ENCODE results near the gene C11orf98.
A peak's percentile ranks its signal among the peaks of the same experiment; 100 is the strongest.
"Not testable (repeated sequence)": the region's sequence is repeated elsewhere in the genome, so short reads cannot be mapped to it uniquely, and the experiment has no call there.

C11orf98 gene

GRCh38 chr11:62665075-62665598 lies at the start of gene C11orf98, which contains the start of gene CSKMT:
Gene C11orf98 (minus strand): TSS chr11:62665210. CDS start chr11:62665169, 41 bp downstream.
Gene CSKMT (plus strand): TSS chr11:62665312. CDS start chr11:62665880, 568 bp downstream.
- DNase-seq (ENCODE audit: low spot score) = peak; percentile 90

- DNase-seq (ENCODE audit: low spot score) = no peak
These were observed 48.3 kb upstream of the C11orf98 start for GRCh38 chr11:62713343-62713742.

GRCh38 chr11:62712861-62713260 lies 47.9 kb upstream of the C11orf98 start:
- no peak for DNase-seq (ENCODE audit: low spot score)

DNA sequence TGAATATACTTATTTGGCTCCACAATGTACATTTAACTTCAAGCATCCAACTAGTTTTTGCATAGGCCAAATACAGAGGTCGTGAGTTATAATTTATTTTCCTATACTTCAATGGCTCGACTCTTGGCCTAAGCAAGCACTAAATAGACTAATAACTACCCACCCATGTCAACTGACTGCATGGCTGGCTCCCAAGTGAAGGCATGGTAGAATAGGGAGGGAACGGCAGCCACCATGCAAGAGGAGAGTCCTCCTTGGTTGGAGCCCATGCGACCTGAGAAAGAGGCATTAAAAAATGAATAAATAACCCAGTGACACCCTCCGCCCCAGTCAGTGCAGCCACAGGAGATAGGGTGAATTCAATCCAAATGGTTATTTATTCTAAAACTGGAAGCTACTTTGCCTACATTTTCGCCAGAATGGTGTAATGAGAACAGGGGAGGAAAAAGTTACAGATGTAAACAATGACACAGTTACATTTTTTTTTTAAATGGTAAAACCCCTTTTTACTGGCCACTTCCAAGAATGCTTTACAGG lies 47.3 kb upstream of the C11orf98 start:
- DNase-seq (ENCODE audit: low spot score) = no peak

GRCh38 chr11:62710001-62710345 lies 45.0 kb upstream of the C11orf98 start:
- DNase-seq (ENCODE audit: low spot score) = no peak

DNA sequence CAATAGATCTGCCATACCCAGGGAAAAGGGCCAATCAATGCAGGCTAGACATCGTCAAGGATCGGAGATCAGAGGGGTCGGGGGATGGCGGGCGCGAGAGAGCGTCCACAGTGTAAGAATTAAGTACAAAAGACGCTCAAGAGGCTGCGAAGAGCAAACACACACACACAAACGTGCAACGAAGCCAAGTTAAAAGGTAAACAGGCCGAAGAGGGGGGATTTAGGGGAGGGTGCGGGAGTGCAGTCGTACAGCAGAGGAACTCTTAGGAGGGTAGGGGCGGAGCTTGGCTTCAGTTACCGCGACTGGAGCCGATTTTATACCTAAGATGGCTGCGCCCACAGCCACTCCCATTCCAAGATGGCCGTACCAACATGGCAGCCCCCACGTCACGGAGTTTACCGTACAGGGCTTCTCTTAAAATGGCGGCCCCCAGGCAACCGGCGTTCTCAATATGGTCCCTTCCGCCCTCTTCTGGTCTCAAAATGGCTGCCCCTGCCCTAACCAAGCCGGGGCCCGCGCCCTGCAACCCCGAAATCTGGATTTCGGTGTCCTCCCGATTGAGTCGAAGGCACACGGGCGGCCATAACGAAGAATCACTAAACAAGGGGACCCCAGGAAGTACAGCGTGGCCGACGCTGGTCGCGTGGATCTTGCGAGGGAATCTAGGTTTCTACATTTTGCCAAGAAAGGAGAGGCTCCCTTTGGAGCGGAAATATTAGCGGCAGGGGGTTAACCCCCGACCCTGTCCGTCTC lies 44.4 kb upstream of the C11orf98 start:
- DNase-seq (ENCODE audit: low spot score) = peak; percentile 96

DNA sequence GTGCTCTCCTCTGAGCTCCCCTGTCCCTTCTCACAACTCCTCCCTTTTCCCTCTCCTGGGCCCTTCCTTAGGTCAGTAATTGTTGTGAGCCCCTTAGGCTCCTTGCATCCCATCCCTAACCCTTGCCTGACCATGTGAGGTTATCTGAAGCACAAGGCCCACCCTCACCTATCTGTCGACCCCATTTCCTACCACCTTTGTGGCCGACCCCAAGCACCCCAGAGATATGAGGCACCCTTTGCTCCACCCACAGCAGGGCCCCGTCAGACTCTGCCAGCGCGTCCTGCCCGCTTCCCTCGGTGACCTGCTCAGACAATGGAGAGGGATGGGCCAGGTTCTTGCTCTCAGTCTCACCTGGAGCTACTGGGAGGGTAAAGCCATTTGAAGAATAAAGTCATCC lies 43.8 kb upstream of the C11orf98 start:
- DNase-seq (ENCODE audit: low spot score) = no peak

GRCh38 chr11:62708392-62708791 lies 43.4 kb upstream of the C11orf98 start:
- no peak for DNase-seq (ENCODE audit: low spot score)

GRCh38 chr11:62707277-62707861 lies 42.4 kb upstream of the C11orf98 start, which contains the start of the genes BSCL2 and GNG3:
Gene BSCL2 (minus strand): TSS chr11:62707424. CDS start chr11:62707195, 229 bp downstream.
Gene GNG3 (plus strand): TSS chr11:62707676. CDS start chr11:62708296, 620 bp downstream.
- no peak for DNase-seq (ENCODE audit: low spot score)

GRCh38 chr11:62706850-62707247 lies 41.8 kb upstream of the C11orf98 start:
- no peak for DNase-seq (ENCODE audit: low spot score)

GRCh38 chr11:62705880-62706849 lies 41.2 kb upstream of the C11orf98 start:
- peak; percentile 91 for DNase-seq (ENCODE audit: low spot score)

GRCh38 chr11:62705413-62705812 lies 40.4 kb upstream of the C11orf98 start:
- DNase-seq (ENCODE audit: low spot score) = no peak

- DNase-seq (ENCODE audit: low spot score) = not testable (repeated sequence)
These were observed 38.9 kb upstream of the C11orf98 start for GRCh38 chr11:62703921-62704320.

DNA sequence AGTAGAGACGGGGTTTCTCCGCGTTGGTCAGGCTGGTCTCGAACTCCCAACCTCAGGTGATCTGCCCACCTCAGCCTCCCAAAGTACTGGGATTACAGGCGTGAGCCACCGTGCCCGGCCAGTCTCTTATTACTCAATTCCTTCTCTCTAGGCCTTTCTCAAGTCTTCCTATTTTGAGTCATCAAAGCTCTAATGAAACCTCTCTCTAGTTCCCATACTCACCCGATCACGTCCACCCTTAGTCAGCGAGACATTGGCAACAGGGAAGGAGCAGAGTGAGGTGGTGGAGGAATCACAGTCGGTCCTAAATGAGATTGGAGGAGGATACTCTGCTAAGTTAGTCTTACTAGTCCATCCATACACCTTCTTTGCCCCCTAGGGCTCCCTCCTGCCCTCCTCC lies 37.2 kb upstream of the C11orf98 start:
- DNase-seq (ENCODE audit: low spot score) = no peak

DNA sequence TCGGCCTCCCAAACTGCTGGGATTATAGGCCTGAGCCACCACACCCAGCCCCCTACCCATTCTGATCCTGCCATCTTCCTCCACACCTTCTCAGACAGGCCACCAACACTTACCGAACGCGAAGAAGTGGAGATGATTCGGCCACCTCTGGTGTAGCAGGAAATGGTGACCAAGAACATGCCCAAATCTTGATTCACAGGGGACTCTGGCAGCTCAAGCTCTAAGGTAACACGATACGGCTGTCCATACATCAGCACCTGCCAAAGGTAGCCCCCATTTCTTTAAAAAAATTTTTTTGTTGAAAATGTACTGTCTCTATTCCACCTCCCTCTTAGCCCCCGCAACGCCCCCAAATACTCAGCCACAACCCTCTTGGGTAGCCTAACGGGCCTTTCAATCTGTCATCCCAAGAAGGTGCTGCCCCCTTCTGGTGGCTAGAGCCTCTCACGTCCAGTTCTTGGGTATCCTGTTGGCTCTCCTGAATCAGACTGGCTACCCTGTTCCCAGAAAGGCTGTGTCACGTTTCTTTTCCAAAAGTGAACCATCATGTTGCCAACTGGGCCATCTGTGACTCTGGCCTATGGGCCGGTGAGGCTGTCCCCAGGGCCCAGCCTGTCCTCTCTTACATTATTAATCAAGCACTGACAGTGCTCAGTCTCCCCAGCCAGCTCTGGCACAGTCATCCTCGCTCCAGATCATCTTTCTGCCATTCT lies 29.6 kb upstream of the C11orf98 start:
- DNase-seq (ENCODE audit: low spot score) = peak; percentile 67

- not testable (repeated sequence) for DNase-seq (ENCODE audit: low spot score)
These were observed 28.6 kb upstream of the C11orf98 start for GRCh38 chr11:62693624-62694023.

- no peak for DNase-seq (ENCODE audit: low spot score)
These were observed 24.6 kb upstream of the C11orf98 start, which contains the start of gene LRRN4CL for GRCh38 chr11:62689421-62690183. Gene LRRN4CL (minus strand): TSS chr11:62689530. CDS start chr11:62688508, 1,022 bp downstream.

GRCh38 chr11:62688491-62688890 lies 23.5 kb upstream of the C11orf98 start:
- DNase-seq (ENCODE audit: low spot score) = no peak

GRCh38 chr11:62687508-62688396 lies 22.7 kb upstream of the C11orf98 start:
- no peak for DNase-seq (ENCODE audit: low spot score)
